ENCODE data around the gene PTPRJ. TPM values are rescaled to one million over a fixed set of nuclear protein-coding genes. Genes with fewer than 3 reads are reported as not detected.

Gene PTPRJ
- total and polyA plus RNA-seq, 2 of the 4 experiments (the other 2 are of a cell fraction), result 5.6 to 14.9 TPM

- ChIA-PET POLR2A (ENCODE audit: unreplicated experiment) (no interaction called here), CTCF (no interaction called here)
- Histone ChIP-seq H3K27me3 (ENCODE audit: control insufficient read depth, insufficient read depth, low read length) (no peaks in the 10 kb centered on the region), H3K23ac (ENCODE audit: low read depth, low read length) (0 out of 2 replicates have a peak overlapping the region, but pooled peaks have one; percentile 21), H3K9me1 (ENCODE audit: insufficient read depth, low read length) (peaks cover 36% of the 10 kb centered on the region), H3K4ac (ENCODE audit: low read depth, low read length) (no peak overlapping the region), H2BK120ac (ENCODE audit: low read depth, low read length) (no peak overlapping the region), H2AK9ac (replicated peaks; ENCODE audit: low read depth, low read length, poor library complexity) (no peak overlapping the region), H3K9ac (ENCODE audit: low read depth, low read length) (no peak overlapping the region), H3K14ac (replicated peaks; ENCODE audit: low read depth, low read length) (no peak overlapping the region), H3K4me1 (ENCODE audit: control insufficient read depth, insufficient read depth, low read length) (peaks cover 38% of the 10 kb centered on the region), H2BK15ac (ENCODE audit: low read depth, low read length) (no peak overlapping the region), H3K4me3 (ENCODE audit: insufficient read depth, low read depth, low read length) (no peak overlapping the region), H3K56ac (ENCODE audit: extremely low read depth, insufficient read depth, low read length) (no peak overlapping the region), H3K36me3 (ENCODE audit: control insufficient read depth, insufficient read depth, low read length) (no peaks in the 10 kb centered on the region), H4K20me1 (ENCODE audit: insufficient read depth, low read length) (peaks cover 42% of the 10 kb centered on the region), H3K4me2 (ENCODE audit: low read depth, low read length) (no peak overlapping the region), H2AFZ (replicated peaks; ENCODE audit: low read length, poor library complexity) (no peak overlapping the region), H2AK5ac (ENCODE audit: low read depth, low read length) (no peak overlapping the region), H2BK5ac (ENCODE audit: low read depth, low read length, poor library complexity, severe bottlenecking) (no peak overlapping the region), H2BK20ac (ENCODE audit: low read depth, low read length) (no peak overlapping the region), H4K5ac (ENCODE audit: low read depth, low read length) (no peak overlapping the region), H3K18ac (ENCODE audit: low read depth, low read length) (no peak overlapping the region), H3K79me1 (ENCODE audit: low read depth in 1 of 2, low read length in 2 of 2) (peaks cover 36 to 84% of the 10 kb centered on the region in 2 experiments), H3K27ac (ENCODE audit: insufficient read depth, low read length) (no peak overlapping the region), H4K8ac (ENCODE audit: low read depth in 2 of 2, low read length in 2 of 2) (no peak overlapping the region), H3K9me3 (ENCODE audit: control insufficient read depth, insufficient read depth, low read length) (no peaks in the 10 kb centered on the region), H4K91ac (ENCODE audit: insufficient read depth, low read depth, low read length) (no peak overlapping the region)
- dilution Hi-C loops (cut with HindIII; ENCODE audit: low sequenced_read_pairs, unreplicated experiment) (no loop called here), intact Hi-C loops (cut with micrococcal nuclease) (loop anchor here (5.0 kb wide), 2 partner anchors 60 to 105 kb away; no protein-coding TSS in a partner anchor), in situ Hi-C loops (cut with MboI; ENCODE audit: low sequenced_read_pairs) (no loop called here)
- DNase-seq (no peak), ATAC-seq (ENCODE audit: low read depth) (no peak)
- 100% methylated on average over 1 of the region's 4 CpGs; no CpG with 5 or more reads in 1 of the 2 experiments for WGBS, 2 experiments (ENCODE audit: extremely low coverage in 2 of 2, insufficient read length in 1 of 2)
- BruUV-seq (replicated peaks), result no TSS peak
- no peak for TF ChIP-seq NFE2L2 (IDR thresholded peaks at IDR 0.05; ENCODE audit: low read depth, low read length)
- TF ChIP-seq MAFK (IDR thresholded peaks at IDR 0.05; ENCODE audit: low read depth, low read length), result no peak
- TF ChIP-seq FOS (IDR thresholded peaks at IDR 0.05; ENCODE audit: low read depth, low read length), result no peak
- no peak for TF ChIP-seq USF2 (IDR thresholded peaks at IDR 0.05; ENCODE audit: low read depth, low read length)
- TF ChIP-seq CTCF (conservative IDR thresholded peaks at IDR 0.05; ENCODE audit: low read depth, low read length), result no peak
- no peak for TF ChIP-seq MAZ (IDR thresholded peaks at IDR 0.05; ENCODE audit: borderline replicate concordance, low read depth, low read length)
- no peak for TF ChIP-seq RFX5 (IDR thresholded peaks at IDR 0.05; ENCODE audit: low read depth, low read length)
- no peak for TF ChIP-seq BHLHE40 (IDR thresholded peaks at IDR 0.05; ENCODE audit: low read depth, low read length)
Measured at GRCh38 chr11:48002561-48002960, 22.2 kb downstream of the PTPRJ start.
